ENCODE measurements around the gene RAET1E. TPM values are rescaled to one million over a fixed set of nuclear protein-coding genes. Genes with fewer than 3 reads are reported as not detected.
A peak's percentile ranks its signal among the peaks of the same experiment; 100 is the strongest.

Gene RAET1E
- total and polyA plus RNA-seq, 9 of the 15 experiments (the other 6 are each of a cell fraction or from before 2014, with no cell fraction given) = not detected

- TF ChIP-seq MYBL2 (IDR thresholded peaks at IDR 0.05; ENCODE audit: low read depth) (no peak), MYBL2 (CRISPR knock-in tag; IDR thresholded peaks at IDR 0.05; ENCODE audit: borderline replicate concordance) (no peak), PRPF4 (IDR thresholded peaks at IDR 0.05; ENCODE audit: insufficient read depth, low read depth, low read length, poor library complexity, severe bottlenecking) (no peak), ZBED1 (IDR thresholded peaks at IDR 0.05) (no peak), PHB (CRISPR knock-in tag; IDR thresholded peaks at IDR 0.05) (no peak), FOXJ3 (CRISPR knock-in tag; IDR thresholded peaks at IDR 0.05) (no peak), TSHZ1 (CRISPR knock-in tag; IDR thresholded peaks at IDR 0.05) (no peak), PREB (CRISPR knock-in tag; IDR thresholded peaks at IDR 0.05) (0 out of 2 replicates have a peak, but pooled peaks have one; percentile 43)
- TF ChIP-seq, protein P1, sequence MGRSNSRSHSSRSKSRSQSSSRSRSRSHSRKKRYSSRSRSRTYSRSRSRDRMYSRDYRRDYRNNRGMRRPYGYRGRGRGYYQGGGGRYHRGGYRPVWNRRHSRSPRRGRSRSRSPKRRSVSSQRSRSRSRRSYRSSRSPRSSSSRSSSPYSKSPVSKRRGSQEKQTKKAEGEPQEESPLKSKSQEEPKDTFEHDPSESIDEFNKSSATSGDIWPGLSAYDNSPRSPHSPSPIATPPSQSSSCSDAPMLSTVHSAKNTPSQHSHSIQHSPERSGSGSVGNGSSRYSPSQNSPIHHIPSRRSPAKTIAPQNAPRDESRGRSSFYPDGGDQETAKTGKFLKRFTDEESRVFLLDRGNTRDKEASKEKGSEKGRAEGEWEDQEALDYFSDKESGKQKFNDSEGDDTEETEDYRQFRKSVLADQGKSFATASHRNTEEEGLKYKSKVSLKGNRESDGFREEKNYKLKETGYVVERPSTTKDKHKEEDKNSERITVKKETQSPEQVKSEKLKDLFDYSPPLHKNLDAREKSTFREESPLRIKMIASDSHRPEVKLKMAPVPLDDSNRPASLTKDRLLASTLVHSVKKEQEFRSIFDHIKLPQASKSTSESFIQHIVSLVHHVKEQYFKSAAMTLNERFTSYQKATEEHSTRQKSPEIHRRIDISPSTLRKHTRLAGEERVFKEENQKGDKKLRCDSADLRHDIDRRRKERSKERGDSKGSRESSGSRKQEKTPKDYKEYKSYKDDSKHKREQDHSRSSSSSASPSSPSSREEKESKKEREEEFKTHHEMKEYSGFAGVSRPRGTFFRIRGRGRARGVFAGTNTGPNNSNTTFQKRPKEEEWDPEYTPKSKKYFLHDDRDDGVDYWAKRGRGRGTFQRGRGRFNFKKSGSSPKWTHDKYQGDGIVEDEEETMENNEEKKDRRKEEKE (IDR thresholded peaks at IDR 0.05; ENCODE audit: borderline replicate concordance in 1 of 2, control insufficient read depth in 1 of 2, low read depth in 2 of 2, low read length in 1 of 2) = no peak
- TF ChIP-seq, protein P2, sequence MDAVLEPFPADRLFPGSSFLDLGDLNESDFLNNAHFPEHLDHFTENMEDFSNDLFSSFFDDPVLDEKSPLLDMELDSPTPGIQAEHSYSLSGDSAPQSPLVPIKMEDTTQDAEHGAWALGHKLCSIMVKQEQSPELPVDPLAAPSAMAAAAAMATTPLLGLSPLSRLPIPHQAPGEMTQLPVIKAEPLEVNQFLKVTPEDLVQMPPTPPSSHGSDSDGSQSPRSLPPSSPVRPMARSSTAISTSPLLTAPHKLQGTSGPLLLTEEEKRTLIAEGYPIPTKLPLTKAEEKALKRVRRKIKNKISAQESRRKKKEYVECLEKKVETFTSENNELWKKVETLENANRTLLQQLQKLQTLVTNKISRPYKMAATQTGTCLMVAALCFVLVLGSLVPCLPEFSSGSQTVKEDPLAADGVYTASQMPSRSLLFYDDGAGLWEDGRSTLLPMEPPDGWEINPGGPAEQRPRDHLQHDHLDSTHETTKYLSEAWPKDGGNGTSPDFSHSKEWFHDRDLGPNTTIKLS (IDR thresholded peaks at IDR 0.05; ENCODE audit: borderline replicate concordance, low read depth) = no peak
- TF ChIP-seq, protein P3, sequence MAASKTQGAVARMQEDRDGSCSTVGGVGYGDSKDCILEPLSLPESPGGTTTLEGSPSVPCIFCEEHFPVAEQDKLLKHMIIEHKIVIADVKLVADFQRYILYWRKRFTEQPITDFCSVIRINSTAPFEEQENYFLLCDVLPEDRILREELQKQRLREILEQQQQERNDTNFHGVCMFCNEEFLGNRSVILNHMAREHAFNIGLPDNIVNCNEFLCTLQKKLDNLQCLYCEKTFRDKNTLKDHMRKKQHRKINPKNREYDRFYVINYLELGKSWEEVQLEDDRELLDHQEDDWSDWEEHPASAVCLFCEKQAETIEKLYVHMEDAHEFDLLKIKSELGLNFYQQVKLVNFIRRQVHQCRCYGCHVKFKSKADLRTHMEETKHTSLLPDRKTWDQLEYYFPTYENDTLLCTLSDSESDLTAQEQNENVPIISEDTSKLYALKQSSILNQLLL (CRISPR knock-in tag; IDR thresholded peaks at IDR 0.05; ENCODE audit: borderline replicate concordance) = no peak
- TF ChIP-seq, protein P4, sequence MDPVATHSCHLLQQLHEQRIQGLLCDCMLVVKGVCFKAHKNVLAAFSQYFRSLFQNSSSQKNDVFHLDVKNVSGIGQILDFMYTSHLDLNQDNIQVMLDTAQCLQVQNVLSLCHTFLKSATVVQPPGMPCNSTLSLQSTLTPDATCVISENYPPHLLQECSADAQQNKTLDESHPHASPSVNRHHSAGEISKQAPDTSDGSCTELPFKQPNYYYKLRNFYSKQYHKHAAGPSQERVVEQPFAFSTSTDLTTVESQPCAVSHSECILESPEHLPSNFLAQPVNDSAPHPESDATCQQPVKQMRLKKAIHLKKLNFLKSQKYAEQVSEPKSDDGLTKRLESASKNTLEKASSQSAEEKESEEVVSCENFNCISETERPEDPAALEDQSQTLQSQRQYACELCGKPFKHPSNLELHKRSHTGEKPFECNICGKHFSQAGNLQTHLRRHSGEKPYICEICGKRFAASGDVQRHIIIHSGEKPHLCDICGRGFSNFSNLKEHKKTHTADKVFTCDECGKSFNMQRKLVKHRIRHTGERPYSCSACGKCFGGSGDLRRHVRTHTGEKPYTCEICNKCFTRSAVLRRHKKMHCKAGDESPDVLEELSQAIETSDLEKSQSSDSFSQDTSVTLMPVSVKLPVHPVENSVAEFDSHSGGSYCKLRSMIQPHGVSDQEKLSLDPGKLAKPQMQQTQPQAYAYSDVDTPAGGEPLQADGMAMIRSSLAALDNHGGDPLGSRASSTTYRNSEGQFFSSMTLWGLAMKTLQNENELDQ (CRISPR knock-in tag; IDR thresholded peaks at IDR 0.05; ENCODE audit: borderline replicate concordance) = no peak
Measured at GRCh38 chr6:149867876-149868640, 29.9 kb downstream of the RAET1E start (continued).

Measured in K562 (cell line).